Kidney (tissue), 14 donors: ENCODE results near the gene DHRS13. TPM values are rescaled to one million over a fixed set of nuclear protein-coding genes. Genes with fewer than 3 reads are reported as not detected.

Experiments
- DNase-seq, 5 donors: peaks; one replicate each; pipeline ENCODE4 v3.0.0-alpha.2; 2013 to 2020
- FAIRE-seq: peaks from 2 replicates; lab custom pipeline; 2012; peaks lifted over from hg19 to GRCh38; lab: Jason Lieb, UNC
- H3K27ac ChIP-seq, 2 donors: one replicate each; pipeline ENCODE4 v1.7.0; 2013; ENCODE audit warnings: low read depth in 2 of 2, low read length in 2 of 2, inconsistent platforms in 1 of 2
- H3K27me3 ChIP-seq: one replicate; pipeline ENCODE4 v1.7.1; 2013; ENCODE audit warnings: low read length, inconsistent platforms; ENCODE audit not compliant: control insufficient read depth, insufficient read depth
- H3K36me3 ChIP-seq, 3 donors: one replicate each; pipeline versions ENCODE4 v1.7.0 to v1.7.1; 2013; ENCODE audit warnings: low read length in 3 of 3, control low read depth in 1 of 3, inconsistent platforms in 1 of 3; ENCODE audit not compliant: insufficient read depth in 3 of 3, control insufficient read depth in 2 of 3
- H3K4me1 ChIP-seq, 3 donors: one replicate each; pipeline versions ENCODE4 v1.7.0 to v1.7.1; 2013; ENCODE audit warnings: low read length in 3 of 3, inconsistent platforms in 1 of 3, low read depth in 1 of 3; ENCODE audit not compliant: control insufficient read depth in 2 of 3, insufficient read depth in 2 of 3
- H3K4me3 ChIP-seq, 3 donors: one replicate each; pipeline versions ENCODE4 v1.7.0 to v1.8.1; 2013; ENCODE audit warnings: low read length in 3 of 3, control low read depth in 1 of 3, inconsistent platforms in 1 of 3
- H3K9ac ChIP-seq, 3 donors: one replicate each; pipeline versions ENCODE4 v1.7.0 to v1.7.1; 2013; ENCODE audit warnings: low read length in 3 of 3, control low read depth in 1 of 3, inconsistent platforms in 1 of 3
- H3K9me3 ChIP-seq, 3 donors: one replicate each; pipeline versions ENCODE4 v1.7.0 to v1.7.1; 2013; ENCODE audit warnings: low read length in 3 of 3, control low read depth in 1 of 3, inconsistent platforms in 1 of 3; ENCODE audit not compliant: control insufficient read depth in 2 of 3, insufficient read depth in 1 of 3
- intact Hi-C: fragments of 100-400 bp; cut with DNase I; formaldehyde crosslinking; loops from one replicate; pipeline ENCODE4 v1.11.1; 2022
- polyA plus RNA-seq: library from polyadenylated mRNA; stranded (reverse); fragments of 350-450 nt; fragmentation: Illumina TruSeq; extraction: RNeasy Lipid Tissue Mini Kit (QIAGEN cat#74804); gene quantifications from one replicate; pipeline ENCODE4 v1.2.3, GENCODE V29; 2014; ENCODE audit warnings: low read depth, low replicate concordance; ENCODE audit not compliant: insufficient read depth
- total RNA-seq: library from RNA; stranded (reverse); fragmentation: NEBNext Ultra II Directional; extraction: Animal tissue kit (Norgen Biotek cat#: 25700); gene quantifications from one replicate; pipeline ENCODE4 v1.2.1, GENCODE V29; 2021
- TF ChIP-seq, protein P1 (sequence below): IDR thresholded peaks from 3 replicates; pipeline ENCODE4 v1.5.1; 2012; ENCODE audit warnings: mild to moderate bottlenecking, moderate library complexity, borderline replicate concordance; ENCODE audit not compliant: insufficient read depth; ENCODE audit errors: extremely low read depth
- donor health status: control.
- donor health status: control.
- donor health status: control.
- donor health status: control.
- donor health status: control.
- donor health status: DM: yes; HTN: yes; CAD: no.
- donor health status: Normal renal cell carcinoma (clear cell type).

Gene DHRS13
- total and polyA plus RNA-seq, 2 donors from 2014 or later = 21.6 to 29.5 TPM

DNA sequence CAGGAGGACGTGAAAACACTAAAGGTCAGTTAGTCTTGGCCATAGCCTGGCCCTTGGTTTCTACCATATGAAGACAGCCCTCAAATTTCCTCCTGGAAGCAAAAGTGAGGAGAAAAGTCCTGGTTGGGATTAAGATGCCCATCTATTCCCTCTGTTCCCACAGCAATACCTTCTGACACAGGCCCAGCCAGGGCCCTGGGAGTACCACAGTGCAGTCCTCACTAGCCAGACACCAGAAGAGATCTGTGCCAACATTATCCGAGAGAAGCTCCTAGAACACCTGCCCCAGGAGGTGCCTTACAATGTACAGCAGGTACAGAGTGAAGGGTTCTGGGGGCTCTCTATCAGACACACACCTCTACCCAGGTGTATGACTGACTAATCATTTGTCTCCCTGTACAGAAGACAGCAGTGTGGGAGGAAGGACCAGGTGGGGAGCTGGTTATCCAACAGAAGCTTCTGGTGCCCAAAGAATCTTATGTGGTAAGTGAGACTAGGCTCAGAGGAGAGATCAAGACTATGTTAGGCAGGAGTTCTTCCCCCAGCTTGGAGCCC lies 44.0 kb downstream of the DHRS13 start:
- no peaks in the 10 kb centered on the region for H3K9me3 ChIP-seq
- peaks cover 0 to 9% (median 5%) of the 10 kb centered on the region in 3 donors for H3K4me1 ChIP-seq
- intact Hi-C loops = no loop called here
- FAIRE-seq = no peak
- H3K9ac ChIP-seq = no peak overlapping the region
- no peak overlapping the region for H3K27ac ChIP-seq
- H3K36me3 ChIP-seq = peaks cover 7 to 25% (median 19%) of the 10 kb centered on the region in 3 donors
- TF ChIP-seq, protein P1, sequence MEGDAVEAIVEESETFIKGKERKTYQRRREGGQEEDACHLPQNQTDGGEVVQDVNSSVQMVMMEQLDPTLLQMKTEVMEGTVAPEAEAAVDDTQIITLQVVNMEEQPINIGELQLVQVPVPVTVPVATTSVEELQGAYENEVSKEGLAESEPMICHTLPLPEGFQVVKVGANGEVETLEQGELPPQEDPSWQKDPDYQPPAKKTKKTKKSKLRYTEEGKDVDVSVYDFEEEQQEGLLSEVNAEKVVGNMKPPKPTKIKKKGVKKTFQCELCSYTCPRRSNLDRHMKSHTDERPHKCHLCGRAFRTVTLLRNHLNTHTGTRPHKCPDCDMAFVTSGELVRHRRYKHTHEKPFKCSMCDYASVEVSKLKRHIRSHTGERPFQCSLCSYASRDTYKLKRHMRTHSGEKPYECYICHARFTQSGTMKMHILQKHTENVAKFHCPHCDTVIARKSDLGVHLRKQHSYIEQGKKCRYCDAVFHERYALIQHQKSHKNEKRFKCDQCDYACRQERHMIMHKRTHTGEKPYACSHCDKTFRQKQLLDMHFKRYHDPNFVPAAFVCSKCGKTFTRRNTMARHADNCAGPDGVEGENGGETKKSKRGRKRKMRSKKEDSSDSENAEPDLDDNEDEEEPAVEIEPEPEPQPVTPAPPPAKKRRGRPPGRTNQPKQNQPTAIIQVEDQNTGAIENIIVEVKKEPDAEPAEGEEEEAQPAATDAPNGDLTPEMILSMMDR = no peak
- no peak for DNase-seq
- no peaks in the 10 kb centered on the region for H3K27me3 ChIP-seq
- no peak overlapping the region for H3K4me3 ChIP-seq

DNA sequence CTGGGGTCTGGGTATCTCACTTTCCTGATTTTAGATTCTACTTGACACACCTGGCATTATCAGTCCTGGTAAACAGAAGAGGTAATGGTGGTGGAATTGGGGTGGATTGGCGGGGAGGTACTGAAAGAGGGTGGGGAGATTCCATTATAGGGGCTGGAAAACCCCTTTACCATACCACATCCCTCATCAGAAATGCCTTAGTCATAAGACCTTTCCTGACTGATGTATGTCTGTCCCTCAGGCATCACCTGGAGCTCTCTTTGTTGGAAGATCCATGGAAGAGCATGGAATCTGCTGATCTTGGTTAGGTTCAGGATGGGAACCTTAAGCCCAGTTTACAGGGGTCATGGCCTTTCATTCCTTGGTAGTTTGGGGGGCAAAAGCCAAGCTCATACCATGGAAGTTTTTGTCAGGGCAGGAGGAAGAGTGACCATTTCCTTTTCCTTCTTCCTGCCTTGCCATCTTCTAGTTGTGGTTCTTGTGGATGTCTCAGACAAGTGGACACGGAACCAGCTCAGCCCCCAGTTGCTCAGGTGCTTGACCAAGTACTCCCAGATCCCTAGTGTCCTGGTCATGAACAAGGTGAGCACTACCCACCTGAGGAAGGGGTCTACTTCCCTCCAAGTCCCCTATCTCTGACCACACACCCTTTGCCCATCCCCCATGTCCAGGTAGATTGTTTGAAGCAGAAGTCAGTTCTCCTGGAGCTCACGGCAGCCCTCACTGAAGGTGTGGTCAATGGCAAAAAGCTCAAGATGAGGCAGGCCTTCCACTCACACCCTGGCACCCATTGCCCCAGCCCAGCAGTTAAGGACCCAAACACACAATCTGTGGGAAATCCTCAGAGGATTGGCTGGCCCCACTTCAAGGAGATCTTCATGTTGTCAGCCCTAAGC lies 44.7 kb downstream of the DHRS13 start:
- H3K27ac ChIP-seq = no peak overlapping the region
- TF ChIP-seq, protein P1 = no peak
- H3K9me3 ChIP-seq = no peaks in the 10 kb centered on the region
- peaks cover 0 to 9% (median 5%) of the 10 kb centered on the region in 3 donors for H3K4me1 ChIP-seq
- FAIRE-seq (no peak), DNase-seq (no peak)
- intact Hi-C loops = no loop called here
- H3K4me3 ChIP-seq = no peak overlapping the region
- no peak overlapping the region for H3K9ac ChIP-seq
- peaks cover 7 to 25% (median 19%) of the 10 kb centered on the region in 3 donors for H3K36me3 ChIP-seq
- H3K27me3 ChIP-seq = no peaks in the 10 kb centered on the region

DNA sequence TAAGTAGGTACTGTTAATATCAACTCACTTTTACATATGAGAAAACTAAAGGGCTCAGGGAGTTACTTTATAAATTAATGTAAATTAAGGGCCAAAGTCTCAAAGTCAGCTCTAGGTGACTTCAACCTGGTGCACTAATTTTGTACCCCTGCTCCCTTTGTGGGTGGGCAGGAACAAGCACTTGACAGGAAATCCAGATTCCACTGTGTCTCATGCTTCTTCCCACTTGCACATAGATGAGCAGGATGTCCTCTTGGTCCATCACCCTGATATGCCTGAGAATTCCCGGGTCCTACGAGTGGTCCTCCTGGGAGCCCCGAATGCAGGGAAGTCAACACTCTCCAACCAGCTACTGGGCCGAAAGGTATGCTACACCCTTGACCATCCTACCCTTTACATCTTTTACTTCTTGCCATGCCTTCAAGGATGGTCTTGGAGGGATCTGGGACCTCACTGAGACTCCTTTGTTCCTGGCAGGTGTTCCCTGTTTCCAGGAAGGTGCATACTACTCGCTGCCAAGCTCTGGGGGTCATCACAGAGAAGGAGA lies 46.8 kb downstream of the DHRS13 start:
- FAIRE-seq = no peak

More for the DNA sequence above, 46.8 kb downstream of the DHRS13 start:
- Histone ChIP-seq H3K4me1 (peaks cover 0 to 9% (median 5%) of the 10 kb centered on the region in 3 donors), H3K9me3 (no peaks in the 10 kb centered on the region), H3K36me3 (peaks cover 7 to 25% (median 17%) of the 10 kb centered on the region in 3 donors), H3K9ac (no peak overlapping the region), H3K4me3 (no peak overlapping the region), H3K27ac (no peak overlapping the region), H3K27me3 (no peaks in the 10 kb centered on the region)
- intact Hi-C loops = no loop called here
- TF ChIP-seq, protein P1 = no peak
- DNase-seq = no peak
